Brain pericyte (primary cell): ENCODE data around the gene C4orf51.

Experiments
- DNase-seq: peaks from one replicate; pipeline ENCODE4 v3.0.0-alpha.2; 2012; ENCODE audit warnings: low read depth, low spot score

Gene C4orf51

GRCh38 chr4:145709843-145710242 lies 29.9 kb downstream of the C4orf51 start:
- no peak for DNase-seq

- DNase-seq = no peak
Observed at GRCh38 chr4:145716200-145716599, 36.3 kb downstream of the C4orf51 start.

- DNase-seq = no peak
Observed at GRCh38 chr4:145716661-145717200, 36.8 kb downstream of the C4orf51 start.

GRCh38 chr4:145719752-145720624 lies 40.0 kb downstream of the C4orf51 start:
- no peak for DNase-seq

- DNase-seq = no peak
Observed at GRCh38 chr4:145720656-145721055, 40.7 kb downstream of the C4orf51 start.

- DNase-seq = no peak
Observed at GRCh38 chr4:145722561-145722960, 42.6 kb downstream of the C4orf51 start.

- DNase-seq = no peak
Observed at GRCh38 chr4:145723336-145723735, 43.4 kb downstream of the C4orf51 start.

GRCh38 chr4:145730026-145730425 lies 50.1 kb downstream of the C4orf51 start:
- DNase-seq = no peak

- DNase-seq = peak; percentile 64
Observed at GRCh38 chr4:145731028-145731427, 51.1 kb downstream of the C4orf51 start.

GRCh38 chr4:145732001-145732815 lies 52.3 kb downstream of the C4orf51 start:
- DNase-seq = no peak

- DNase-seq = peak; percentile 73
Observed at GRCh38 chr4:145732895-145733880, 53.2 kb downstream of the C4orf51 start.

GRCh38 chr4:145734031-145734430 lies 54.1 kb downstream of the C4orf51 start:
- no peak for DNase-seq

GRCh38 chr4:145734576-145735346 lies 54.8 kb downstream of the C4orf51 start:
- DNase-seq = no peak

- DNase-seq = no peak
Observed at GRCh38 chr4:145735347-145735675, 55.4 kb downstream of the C4orf51 start.

GRCh38 chr4:145735827-145736226 lies 55.9 kb downstream of the C4orf51 start:
- no peak for DNase-seq

GRCh38 chr4:145736241-145736831 lies 56.4 kb downstream of the C4orf51 start:
- no peak for DNase-seq

- no peak for DNase-seq
Observed at GRCh38 chr4:145739845-145740244, 59.9 kb downstream of the C4orf51 start.

- DNase-seq = no peak
Observed at GRCh38 chr4:145740806-145741205, 60.9 kb downstream of the C4orf51 start.

GRCh38 chr4:145743641-145744040 lies 63.7 kb downstream of the C4orf51 start:
- no peak for DNase-seq

- DNase-seq = no peak
Observed at GRCh38 chr4:145755802-145756201, 75.9 kb downstream of the C4orf51 start.
